Stimulated activated CD4-positive, alpha-beta T cell treated with anti-CD3 and anti-CD28 coated beads, Interleukin-2, amount 100 ng/mL, for 24 hours (primary cell): ENCODE measurements around the gene LDLRAD2.

Source experiments
- DNase-seq, 2 donors: peaks; one replicate each; pipeline ENCODE4 v3.0.0-alpha.2; 2020

The LDLRAD2 gene

GRCh38 chr1:21843996-21844395 lies 31.9 kb downstream of the LDLRAD2 start:
- DNase-seq = no peak

- DNase-seq = no peak
Measured at GRCh38 chr1:21845646-21846641, 33.9 kb downstream of the LDLRAD2 start.

- DNase-seq = no peak
Measured at GRCh38 chr1:21847223-21848205, 35.4 kb downstream of the LDLRAD2 start.

- DNase-seq = no peak
Measured at GRCh38 chr1:21848524-21849174, 36.6 kb downstream of the LDLRAD2 start.

GRCh38 chr1:21849909-21850576 lies 38.0 kb downstream of the LDLRAD2 start:
- DNase-seq = no peak

GRCh38 chr1:21851430-21852250 lies 39.6 kb downstream of the LDLRAD2 start:
- no peak for DNase-seq

- no peak for DNase-seq
Measured at GRCh38 chr1:21852282-21853130, 40.4 kb downstream of the LDLRAD2 start.

GRCh38 chr1:21853131-21853427 lies 41.0 kb downstream of the LDLRAD2 start:
- DNase-seq = no peak

GRCh38 chr1:21854090-21854750 lies 42.2 kb downstream of the LDLRAD2 start:
- no peak for DNase-seq

- no peak for DNase-seq
Measured at GRCh38 chr1:21854751-21855131, 42.7 kb downstream of the LDLRAD2 start.

- no peak for DNase-seq
Measured at GRCh38 chr1:21855257-21856096, 43.4 kb downstream of the LDLRAD2 start.

- DNase-seq = no peak
Measured at GRCh38 chr1:21857142-21857839, 45.2 kb downstream of the LDLRAD2 start.

GRCh38 chr1:21857840-21858670 lies 46.0 kb downstream of the LDLRAD2 start:
- no peak for DNase-seq

- DNase-seq = no peak
Measured at GRCh38 chr1:21859669-21860179, 47.7 kb downstream of the LDLRAD2 start.

GRCh38 chr1:21860971-21861370 lies 48.9 kb downstream of the LDLRAD2 start:
- DNase-seq = no peak

GRCh38 chr1:21861602-21862429 lies 49.8 kb downstream of the LDLRAD2 start:
- no peak for DNase-seq
